ENCODE data around the gene NBPF11. TPM values are rescaled to one million over a fixed set of nuclear protein-coding genes. Genes with fewer than 3 reads are reported as not detected.
"Not testable (repeated sequence)": the region's sequence is repeated elsewhere in the genome, so short reads cannot be mapped to it uniquely, and the experiment has no call there.

Gene NBPF11
- total and polyA plus RNA-seq, 2 of the 8 experiments (the other 6 are each of a cell fraction or from before 2014, with no cell fraction given) = 8.7 to 9.2 TPM

- H3K4me3 ChIP-seq (ENCODE audit: extremely low read depth in 1 of 4, insufficient read depth in 2 of 4, low read depth in 3 of 4, low read length in 4 of 4); H2AK5ac ChIP-seq (ENCODE audit: low read depth, low read length); H3K4me2 ChIP-seq (ENCODE audit: insufficient read depth in 1 of 2, low read depth in 2 of 2, low read length in 2 of 2); H3K9me3 ChIP-seq (ENCODE audit: insufficient read depth in 2 of 2, low read depth in 1 of 2, low read length in 1 of 2); H3K27ac ChIP-seq (ENCODE audit: low read depth, low read length); H2BK20ac ChIP-seq (ENCODE audit: low read length); DNase-seq (ENCODE audit: low read depth in 1 of 2, low spot score in 2 of 2); H4K5ac ChIP-seq (ENCODE audit: insufficient read length, low read depth, low read length); H3K14ac ChIP-seq (ENCODE audit: insufficient read length); H4K20me1 ChIP-seq (replicated peaks in 1 of 2; ENCODE audit: control insufficient read depth in 1 of 2, insufficient read depth in 2 of 2, low read length in 2 of 2); H4K91ac ChIP-seq (replicated peaks; ENCODE audit: insufficient read length, low read length); CTCF ChIA-PET (ENCODE audit: partially characterized antibody); H4K8ac ChIP-seq (ENCODE audit: extremely low read depth, insufficient read depth, low read length); FAIRE-seq; H3K23ac ChIP-seq (ENCODE audit: insufficient read length); H3K27me3 ChIP-seq (replicated peaks in 1 of 4; ENCODE audit: control insufficient read depth in 3 of 4, extremely low read depth in 1 of 4, insufficient read depth in 3 of 4, low read length in 3 of 4); H3K36me3 ChIP-seq (ENCODE audit: control insufficient read depth in 2 of 4, insufficient read depth in 4 of 4, low read length in 3 of 4); H2AFZ ChIP-seq (ENCODE audit: low read length); H3K79me2 ChIP-seq (ENCODE audit: control insufficient read depth in 1 of 2, insufficient read depth in 2 of 2, low read length in 2 of 2); H3K18ac ChIP-seq (ENCODE audit: extremely low read depth, low read length); H2BK12ac ChIP-seq (ENCODE audit: low read depth, low read length); H2BK120ac ChIP-seq (replicated peaks; ENCODE audit: low read depth, low read length); H3K79me1 ChIP-seq (ENCODE audit: low read depth, low read length); H3K4me1 ChIP-seq (replicated peaks in 1 of 4; ENCODE audit: control insufficient read depth in 3 of 4, insufficient read depth in 4 of 4, low read length in 3 of 4); H2BK5ac ChIP-seq (ENCODE audit: low read depth, low read length); H2BK15ac ChIP-seq (ENCODE audit: low read length); H3K23me2 ChIP-seq (ENCODE audit: low read depth, low read length); H3K56ac ChIP-seq (replicated peaks; ENCODE audit: insufficient read length, low read depth, low read length); H3K4ac ChIP-seq (replicated peaks; ENCODE audit: insufficient read length, low read depth, low read length); H3K9ac ChIP-seq (replicated peaks in 1 of 4; ENCODE audit: extremely low read depth in 1 of 4, low read depth in 3 of 4, low read length in 3 of 4): not testable (repeated sequence)
- POLR2A ChIA-PET (ENCODE audit: partially characterized antibody) = interaction anchor here (1.4 kb wide), 1 partner anchor 141 kb away, joined by 3 read pairs; no protein-coding TSS in a partner anchor
- 83% methylated on average over 5 of the region's 5 CpGs; no CpG with 5 or more reads in 1 of the 2 experiments for WGBS, 2 experiments (ENCODE audit: extremely low coverage in 1 of 2, insufficient coverage in 1 of 2, insufficient read length in 1 of 2, insufficient replicate concordance in 2 of 2, low coverage in 1 of 2, low lambda C conversion rate in 2 of 2, missing lambda C conversion rate in 1 of 2)
These were observed 29.7 kb downstream of the NBPF11 start for GRCh38 chr1:148122341-148122740.

GRCh38 chr1:148120395-148120794 is 31.7 kb downstream of the NBPF11 start:
- H2AK5ac ChIP-seq (ENCODE audit: low read depth, low read length); POLR2A ChIA-PET (ENCODE audit: partially characterized antibody); H4K20me1 ChIP-seq (replicated peaks in 1 of 2; ENCODE audit: control insufficient read depth in 1 of 2, insufficient read depth in 2 of 2, low read length in 2 of 2); H2BK120ac ChIP-seq (replicated peaks; ENCODE audit: low read depth, low read length); H3K4ac ChIP-seq (replicated peaks; ENCODE audit: insufficient read length, low read depth, low read length); H2BK15ac ChIP-seq (ENCODE audit: low read length); H3K79me1 ChIP-seq (ENCODE audit: low read depth, low read length); H3K79me2 ChIP-seq (ENCODE audit: control insufficient read depth in 1 of 2, insufficient read depth in 2 of 2, low read length in 2 of 2); CTCF ChIA-PET (ENCODE audit: partially characterized antibody); H3K18ac ChIP-seq (ENCODE audit: extremely low read depth, low read length); H2BK12ac ChIP-seq (ENCODE audit: low read depth, low read length); H3K36me3 ChIP-seq (ENCODE audit: control insufficient read depth in 2 of 4, insufficient read depth in 4 of 4, low read length in 3 of 4); H3K9ac ChIP-seq (replicated peaks in 1 of 4; ENCODE audit: extremely low read depth in 1 of 4, low read depth in 3 of 4, low read length in 3 of 4); FAIRE-seq; DNase-seq (ENCODE audit: low read depth in 1 of 2, low spot score in 2 of 2); H3K56ac ChIP-seq (replicated peaks; ENCODE audit: insufficient read length, low read depth, low read length); H3K23ac ChIP-seq (ENCODE audit: insufficient read length); H3K4me1 ChIP-seq (replicated peaks in 1 of 4; ENCODE audit: control insufficient read depth in 3 of 4, insufficient read depth in 4 of 4, low read length in 3 of 4); H3K4me3 ChIP-seq (ENCODE audit: extremely low read depth in 1 of 4, insufficient read depth in 2 of 4, low read depth in 3 of 4, low read length in 4 of 4); H4K91ac ChIP-seq (replicated peaks; ENCODE audit: insufficient read length, low read length); H3K9me3 ChIP-seq (ENCODE audit: insufficient read depth in 2 of 2, low read depth in 1 of 2, low read length in 1 of 2); H2BK20ac ChIP-seq (ENCODE audit: low read length); H3K4me2 ChIP-seq (ENCODE audit: insufficient read depth in 1 of 2, low read depth in 2 of 2, low read length in 2 of 2); H4K8ac ChIP-seq (ENCODE audit: extremely low read depth, insufficient read depth, low read length); H3K23me2 ChIP-seq (ENCODE audit: low read depth, low read length); H2AFZ ChIP-seq (ENCODE audit: low read length); H3K27ac ChIP-seq (ENCODE audit: low read depth, low read length); H4K5ac ChIP-seq (ENCODE audit: insufficient read length, low read depth, low read length); H2BK5ac ChIP-seq (ENCODE audit: low read depth, low read length); H3K14ac ChIP-seq (ENCODE audit: insufficient read length); H3K27me3 ChIP-seq (replicated peaks in 1 of 4; ENCODE audit: control insufficient read depth in 3 of 4, extremely low read depth in 1 of 4, insufficient read depth in 3 of 4, low read length in 3 of 4): not testable (repeated sequence)
- 89% methylated on average over 5 of the region's 5 CpGs; no CpG with 5 or more reads in 1 of the 2 experiments for WGBS, 2 experiments (ENCODE audit: extremely low coverage in 1 of 2, insufficient coverage in 1 of 2, insufficient read length in 1 of 2, insufficient replicate concordance in 2 of 2, low coverage in 1 of 2, low lambda C conversion rate in 2 of 2, missing lambda C conversion rate in 1 of 2)

Data from H1 (cell line).